ENCODE results near the gene SLC10A1.

GRCh38 chr14:69792887-69793421, 4.1 kb downstream of the SLC10A1 start:
- TF ChIP-seq POLR2A (IDR thresholded peaks at IDR 0.05; ENCODE audit: low read length): no peak
- TF ChIP-seq GATA1 (IDR thresholded peaks at IDR 0.05; ENCODE audit: low read depth, low read length): no peak

Measured in erythroblast (primary cell).